Measurements from ENCODE around the gene GPBAR1. TPM values are rescaled to one million over a fixed set of nuclear protein-coding genes. Genes with fewer than 3 reads are reported as not detected.

The GPBAR1 gene
- total RNA-seq, 1 donor from 2014 or later = 1.0 TPM

DNA sequence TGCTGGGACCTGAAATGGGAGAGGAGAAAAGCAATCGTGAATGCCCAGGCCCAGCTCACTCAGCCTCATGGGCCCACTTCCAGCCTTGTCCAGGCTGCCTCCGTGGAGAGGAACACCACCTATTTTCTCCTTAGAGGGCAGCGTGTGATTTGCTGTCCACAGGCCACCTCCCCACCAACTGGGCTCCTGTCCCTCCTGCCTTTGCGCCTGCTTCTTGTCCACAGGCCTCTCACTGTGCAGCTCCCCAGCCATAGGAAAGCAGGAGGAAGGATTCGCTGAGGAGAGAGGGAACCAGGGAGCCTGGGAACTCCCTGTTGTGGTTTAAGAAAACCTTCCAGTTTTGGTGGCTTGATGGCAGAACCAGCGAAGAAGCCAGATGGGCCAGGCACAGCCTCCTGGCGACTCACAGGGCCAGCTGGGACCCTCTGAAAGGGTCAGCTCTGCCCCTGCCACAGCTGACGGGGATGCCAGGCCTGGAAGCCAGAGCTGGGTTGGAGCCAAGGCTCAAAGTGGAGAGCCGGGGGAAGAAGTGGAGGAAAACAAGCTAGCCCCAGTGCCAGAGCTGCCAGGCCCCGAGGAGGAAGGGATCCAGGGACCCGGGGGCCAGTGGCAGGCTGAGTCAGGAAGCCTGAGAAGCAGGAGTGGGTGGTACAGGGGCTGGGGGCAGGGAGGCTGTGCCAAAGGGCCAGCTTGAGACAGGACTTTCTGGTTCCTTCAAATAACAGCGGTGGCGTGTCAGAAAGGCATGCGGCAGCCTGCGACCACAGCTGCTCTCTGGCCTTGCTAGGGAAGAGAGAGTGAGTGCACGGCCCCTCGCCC is 21.6 kb downstream of the GPBAR1 start:
- peak overlapping the region; percentile 100 for H3K27ac ChIP-seq (ENCODE audit: low read depth, low read length)
- peak overlapping the region in 2 of 3 donors; percentile 29 to 32 for H3K4me3 ChIP-seq (ENCODE audit: low read length in 3 of 3)
- peaks cover 34 to 45% (median 40%) of the 10 kb centered on the region in 3 donors for H3K36me3 ChIP-seq (ENCODE audit: control insufficient read depth in 3 of 3, insufficient read depth in 3 of 3, low read length in 3 of 3)
- no peaks in the 10 kb centered on the region for H3K9me3 ChIP-seq (ENCODE audit: control insufficient read depth in 3 of 3, low read length in 3 of 3)
- peaks cover 61 to 88% (median 64%) of the 10 kb centered on the region in 3 donors for H3K4me1 ChIP-seq (ENCODE audit: control insufficient read depth in 3 of 3, insufficient read depth in 3 of 3, low read length in 3 of 3)
- no peaks in the 10 kb centered on the region for H3K27me3 ChIP-seq (ENCODE audit: control insufficient read depth in 3 of 3, insufficient read depth in 3 of 3, low read length in 3 of 3)
- peak overlapping the region; percentile 86 to 98 (median 97) for H3K9ac ChIP-seq (ENCODE audit: low read depth in 1 of 3, low read length in 3 of 3)

DNA sequence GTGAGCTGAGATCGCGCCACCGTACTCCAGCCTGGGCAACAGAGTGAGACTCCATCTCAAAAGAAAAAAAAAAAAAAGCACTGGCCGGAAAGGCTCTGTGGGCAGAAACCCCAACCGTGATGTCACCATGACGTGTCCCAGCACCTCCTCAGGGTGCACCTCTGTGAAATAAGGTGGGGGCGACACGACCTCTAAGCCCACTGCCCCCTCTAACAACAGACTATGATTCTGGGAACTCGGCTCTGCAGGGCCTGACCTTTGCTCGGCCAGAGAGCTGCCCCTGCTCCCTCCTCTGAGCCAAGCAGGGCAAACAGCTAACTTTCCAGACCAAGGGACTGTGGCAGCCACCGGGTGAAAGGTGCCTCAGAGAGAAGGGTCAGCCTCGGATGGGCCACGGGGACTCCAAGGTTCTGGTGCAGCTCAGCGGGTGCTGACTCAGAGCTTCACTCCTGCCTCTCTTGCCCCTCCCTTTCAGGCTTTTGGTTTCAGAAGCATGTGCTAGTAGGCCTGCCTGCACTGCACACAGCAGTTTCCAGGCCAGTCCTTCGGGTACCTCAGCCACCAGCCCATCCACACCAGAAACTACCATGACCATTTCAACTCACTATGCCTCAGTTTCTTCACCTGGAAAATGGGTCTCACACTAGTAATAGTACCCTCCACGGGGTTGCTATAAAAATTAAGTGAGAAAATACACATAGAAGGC is 23.4 kb downstream of the GPBAR1 start:
- peaks cover 16 to 27% (median 21%) of the 10 kb centered on the region in 3 donors for H3K36me3 ChIP-seq (ENCODE audit: control insufficient read depth in 3 of 3, insufficient read depth in 3 of 3, low read length in 3 of 3)
- peak overlapping the region; percentile 100 for H3K27ac ChIP-seq (ENCODE audit: low read depth, low read length)
- peak overlapping the region; percentile 43 to 87 (median 52) for H3K4me3 ChIP-seq (ENCODE audit: low read length in 3 of 3)
- H3K4me1 ChIP-seq (ENCODE audit: control insufficient read depth in 3 of 3, insufficient read depth in 3 of 3, low read length in 3 of 3) = peaks cover 73 to 86% (median 74%) of the 10 kb centered on the region in 3 donors
- no peaks in the 10 kb centered on the region for H3K27me3 ChIP-seq (ENCODE audit: control insufficient read depth in 3 of 3, insufficient read depth in 3 of 3, low read length in 3 of 3)
- peak overlapping the region; percentile 76 to 98 (median 97) for H3K9ac ChIP-seq (ENCODE audit: low read depth in 1 of 3, low read length in 3 of 3)
- H3K9me3 ChIP-seq (ENCODE audit: control insufficient read depth in 3 of 3, low read length in 3 of 3) = no peaks in the 10 kb centered on the region

DNA sequence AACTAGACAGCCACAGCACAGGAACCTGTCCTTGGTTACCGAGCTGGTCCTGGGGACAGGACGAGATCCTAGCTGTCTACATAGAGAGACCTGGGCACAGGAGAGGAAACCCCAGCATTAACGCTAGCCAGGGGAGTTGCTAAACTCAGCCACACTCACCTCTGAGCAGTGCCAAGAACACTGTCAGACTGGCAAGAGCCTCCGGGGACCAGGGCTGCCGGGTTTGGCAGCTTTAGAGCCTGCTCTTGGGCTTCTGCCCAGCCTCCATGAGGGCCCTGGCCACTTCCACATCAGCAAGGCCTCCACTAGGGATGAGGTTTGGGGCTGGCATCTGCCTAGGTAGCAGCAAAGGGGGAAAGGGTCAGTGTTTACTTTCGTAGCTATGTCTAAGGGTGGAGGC is 24.8 kb downstream of the GPBAR1 start:
- peaks cover 83 to 91% (median 87%) of the 10 kb centered on the region in 3 donors for H3K4me1 ChIP-seq (ENCODE audit: control insufficient read depth in 3 of 3, insufficient read depth in 3 of 3, low read length in 3 of 3)
- peak overlapping the region; percentile 75 to 87 (median 85) for H3K4me3 ChIP-seq (ENCODE audit: low read length in 3 of 3)
- H3K27ac ChIP-seq (ENCODE audit: low read depth, low read length) = peak overlapping the region; percentile 100
- no peaks in the 10 kb centered on the region for H3K27me3 ChIP-seq (ENCODE audit: control insufficient read depth in 3 of 3, insufficient read depth in 3 of 3, low read length in 3 of 3)
- H3K9me3 ChIP-seq (ENCODE audit: control insufficient read depth in 3 of 3, low read length in 3 of 3) = no peaks in the 10 kb centered on the region
- peaks cover 3 to 13% (median 7%) of the 10 kb centered on the region in 3 donors for H3K36me3 ChIP-seq (ENCODE audit: control insufficient read depth in 3 of 3, insufficient read depth in 3 of 3, low read length in 3 of 3)
- H3K9ac ChIP-seq (ENCODE audit: low read depth in 1 of 3, low read length in 3 of 3) = peak overlapping the region; percentile 95 to 98 (median 97)

DNA sequence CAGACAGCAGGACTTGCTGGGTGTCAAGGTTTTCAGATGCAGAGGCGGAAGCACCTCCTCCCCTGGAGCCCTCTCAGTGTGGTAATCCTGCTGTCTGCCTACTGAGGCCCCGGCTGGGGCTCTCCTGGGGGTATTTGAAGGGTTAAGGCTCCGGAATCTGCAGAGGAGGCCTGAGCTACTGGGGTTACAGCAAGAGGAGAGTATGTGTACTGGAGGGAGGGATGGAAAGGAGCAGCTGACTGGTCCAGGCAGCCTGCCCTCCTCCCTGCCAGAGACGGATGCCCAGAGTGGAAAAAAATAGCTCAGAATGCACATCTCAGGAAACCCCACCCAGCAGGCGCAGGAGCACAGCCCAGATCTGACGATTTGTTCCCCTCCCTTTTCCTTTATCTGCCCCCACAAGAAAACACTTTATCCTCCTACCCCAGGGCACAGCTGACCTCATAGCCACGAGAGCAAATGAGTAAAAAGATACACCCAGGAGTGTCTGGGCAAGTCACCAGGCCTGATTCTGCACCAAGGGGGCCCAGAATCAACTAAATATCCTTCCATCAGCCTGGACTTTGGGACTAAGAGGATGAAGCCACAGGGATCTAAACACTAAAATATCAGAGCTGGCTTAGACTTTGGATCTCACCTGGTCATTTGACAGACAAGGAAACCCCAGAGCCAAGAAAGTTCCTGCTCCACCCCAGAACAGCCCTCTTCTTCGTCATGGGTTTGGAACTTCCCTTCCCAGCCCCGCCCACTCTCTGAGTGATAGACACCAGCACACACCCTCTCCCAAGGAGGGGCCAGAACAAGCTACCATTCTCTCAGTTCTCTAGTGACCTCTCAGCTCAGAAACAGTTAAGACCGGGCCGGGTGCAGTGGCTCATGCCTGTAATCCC is 26.0 kb downstream of the GPBAR1 start:
- no peaks in the 10 kb centered on the region for H3K27me3 ChIP-seq (ENCODE audit: control insufficient read depth in 3 of 3, insufficient read depth in 3 of 3, low read length in 3 of 3)
- no peaks in the 10 kb centered on the region for H3K9me3 ChIP-seq (ENCODE audit: control insufficient read depth in 3 of 3, low read length in 3 of 3)
- H3K4me1 ChIP-seq (ENCODE audit: control insufficient read depth in 3 of 3, insufficient read depth in 3 of 3, low read length in 3 of 3) = peaks cover 87 to 94% (median 92%) of the 10 kb centered on the region in 3 donors
- peak overlapping the region; percentile 100 for H3K27ac ChIP-seq (ENCODE audit: low read depth, low read length)
- peak overlapping the region; percentile 75 to 87 (median 85) for H3K4me3 ChIP-seq (ENCODE audit: low read length in 3 of 3)
- H3K36me3 ChIP-seq (ENCODE audit: control insufficient read depth in 3 of 3, insufficient read depth in 3 of 3, low read length in 3 of 3) = peaks cover 0 to 3% (median 2%) of the 10 kb centered on the region in 3 donors
- peak overlapping the region; percentile 95 to 98 (median 97) for H3K9ac ChIP-seq (ENCODE audit: low read depth in 1 of 3, low read length in 3 of 3)

DNA sequence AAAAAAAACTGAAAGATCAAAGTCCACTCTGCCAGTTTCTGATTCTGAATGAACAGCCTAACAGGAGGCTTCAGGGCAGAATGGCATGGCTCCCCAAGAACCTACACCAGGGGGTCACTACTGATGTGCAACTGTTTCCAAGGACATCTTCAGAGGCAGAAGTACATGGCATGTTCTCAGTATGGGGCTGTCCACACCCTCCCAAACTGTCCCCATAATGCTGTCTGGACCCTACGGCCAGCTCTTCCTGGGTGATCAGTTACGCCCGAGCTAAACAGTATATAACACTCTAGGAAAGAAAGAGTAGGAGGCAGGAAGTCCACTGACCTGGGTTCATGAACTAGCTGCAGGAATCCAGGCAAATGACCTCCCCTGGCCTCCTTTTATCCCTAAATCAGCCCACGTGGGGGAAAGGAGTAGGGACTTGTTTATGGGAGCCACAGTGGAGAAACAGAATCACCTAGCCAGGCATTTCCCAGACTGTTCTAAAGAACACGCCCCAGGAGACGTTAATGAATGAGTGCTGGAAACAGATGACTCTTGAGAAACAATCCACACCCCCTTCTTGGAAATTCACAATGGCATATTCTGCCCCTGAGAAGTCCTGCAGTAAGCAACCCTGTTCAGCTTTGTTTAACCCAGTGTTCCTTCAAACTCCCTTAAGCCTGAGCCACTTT is 29.0 kb downstream of the GPBAR1 start:
- peak overlapping the region; percentile 94 to 97 (median 95) for H3K9ac ChIP-seq (ENCODE audit: low read depth in 1 of 3, low read length in 3 of 3)
- H3K27me3 ChIP-seq (ENCODE audit: control insufficient read depth in 3 of 3, insufficient read depth in 3 of 3, low read length in 3 of 3) = no peaks in the 10 kb centered on the region
- peak overlapping the region; percentile 89 to 97 (median 93) for H3K4me3 ChIP-seq (ENCODE audit: low read length in 3 of 3)
- H3K36me3 ChIP-seq (ENCODE audit: control insufficient read depth in 3 of 3, insufficient read depth in 3 of 3, low read length in 3 of 3) = no peaks in the 10 kb centered on the region
- peaks cover 60 to 74% (median 69%) of the 10 kb centered on the region in 3 donors for H3K4me1 ChIP-seq (ENCODE audit: control insufficient read depth in 3 of 3, insufficient read depth in 3 of 3, low read length in 3 of 3)
- H3K9me3 ChIP-seq (ENCODE audit: control insufficient read depth in 3 of 3, low read length in 3 of 3) = no peaks in the 10 kb centered on the region
- peak overlapping the region; percentile 100 for H3K27ac ChIP-seq (ENCODE audit: low read depth, low read length)

DNA sequence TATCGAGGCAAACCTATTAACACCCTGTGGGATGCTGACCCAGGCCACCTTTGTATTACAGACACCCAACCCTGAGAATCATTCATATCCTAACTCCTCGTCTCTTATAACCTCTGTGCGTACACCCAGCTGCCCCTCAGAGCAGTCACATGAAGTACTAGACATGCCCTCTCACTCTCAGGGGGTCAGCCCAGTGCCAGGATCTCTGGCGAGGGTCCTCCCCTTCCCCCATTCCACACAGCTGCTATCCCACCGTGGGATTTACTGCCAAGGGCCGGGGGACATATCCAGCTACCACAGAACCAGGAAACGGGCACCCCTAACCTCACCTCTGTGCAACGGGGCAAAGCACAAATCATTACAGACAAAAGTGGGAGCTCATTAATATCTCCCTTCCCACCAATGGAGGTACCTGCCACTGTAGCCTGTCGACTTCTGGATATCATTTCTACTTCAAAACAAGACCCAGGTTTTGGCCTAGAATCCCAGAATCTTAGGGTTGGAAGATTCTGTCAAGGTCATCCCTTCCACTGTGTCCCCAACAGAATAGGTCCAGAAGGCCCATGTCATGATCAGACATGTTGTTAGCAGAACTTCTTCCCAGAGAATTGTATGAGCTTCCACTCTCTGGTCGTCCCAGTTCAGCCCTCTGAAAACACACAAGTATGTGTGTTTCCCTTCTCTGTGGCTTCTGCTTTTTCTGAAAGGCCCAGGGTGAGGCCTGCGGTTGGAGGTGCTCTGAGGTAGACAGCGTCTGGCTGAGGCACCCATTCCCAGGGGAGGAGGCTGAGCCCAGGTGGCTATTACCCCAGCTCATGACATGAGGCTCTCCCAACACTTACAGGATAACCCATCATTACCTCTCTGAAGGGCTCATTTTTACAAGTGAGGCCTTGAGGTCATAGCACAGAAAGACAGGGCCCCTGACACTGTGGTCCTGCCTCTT is 29.8 kb downstream of the GPBAR1 start:
- H3K27me3 ChIP-seq (ENCODE audit: control insufficient read depth in 3 of 3, insufficient read depth in 3 of 3, low read length in 3 of 3) = no peaks in the 10 kb centered on the region
- peak overlapping the region; percentile 94 to 97 (median 95) for H3K9ac ChIP-seq (ENCODE audit: low read depth in 1 of 3, low read length in 3 of 3)
- H3K4me3 ChIP-seq (ENCODE audit: low read length in 3 of 3) = peak overlapping the region; percentile 89 to 97 (median 93)
- peaks cover 52 to 66% (median 61%) of the 10 kb centered on the region in 3 donors for H3K4me1 ChIP-seq (ENCODE audit: control insufficient read depth in 3 of 3, insufficient read depth in 3 of 3, low read length in 3 of 3)
- H3K36me3 ChIP-seq (ENCODE audit: control insufficient read depth in 3 of 3, insufficient read depth in 3 of 3, low read length in 3 of 3) = no peaks in the 10 kb centered on the region
- H3K27ac ChIP-seq (ENCODE audit: low read depth, low read length) = peak overlapping the region; percentile 100
- H3K9me3 ChIP-seq (ENCODE audit: control insufficient read depth in 3 of 3, low read length in 3 of 3) = no peaks in the 10 kb centered on the region

DNA sequence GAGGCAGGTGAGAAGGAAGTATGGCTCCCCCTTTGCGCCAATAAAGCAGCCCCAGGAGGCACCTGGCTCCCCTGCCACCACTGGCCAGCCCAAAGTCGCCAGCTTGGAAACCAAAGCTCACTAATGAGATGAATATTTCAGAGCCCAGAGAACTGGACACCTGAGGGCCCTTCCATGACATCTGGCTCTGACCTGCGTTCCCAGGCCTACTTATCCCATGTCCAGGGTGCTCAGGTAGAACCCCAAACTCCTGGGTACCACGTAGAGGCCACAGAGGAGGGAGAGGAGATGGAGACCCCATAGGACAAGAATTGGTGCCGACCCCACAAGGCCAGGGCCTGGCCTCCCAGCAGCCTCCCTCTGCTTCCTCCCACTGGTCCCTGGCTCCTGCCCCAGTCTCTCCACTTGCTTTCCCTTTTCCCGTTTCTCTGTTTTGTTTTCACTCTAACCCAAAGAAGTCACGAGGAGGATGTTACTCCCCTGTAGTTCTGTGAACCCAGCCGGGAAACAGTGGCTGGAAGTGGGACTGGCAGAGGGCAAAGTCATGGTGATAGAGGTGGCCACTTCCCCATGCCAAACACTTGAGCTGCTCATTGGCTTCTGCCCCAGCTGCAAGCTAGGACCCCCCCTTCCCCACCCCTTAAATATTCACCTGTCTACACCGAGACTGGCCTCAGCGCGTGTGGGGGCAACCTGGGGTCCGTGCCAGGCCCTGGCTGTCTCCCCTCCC is 30.7 kb downstream of the GPBAR1 start:
- Histone ChIP-seq H3K27me3 (ENCODE audit: control insufficient read depth in 3 of 3, insufficient read depth in 3 of 3, low read length in 3 of 3) (no peaks in the 10 kb centered on the region), H3K9me3 (ENCODE audit: control insufficient read depth in 3 of 3, low read length in 3 of 3) (no peaks in the 10 kb centered on the region), H3K4me1 (ENCODE audit: control insufficient read depth in 3 of 3, insufficient read depth in 3 of 3, low read length in 3 of 3) (peaks cover 43 to 57% (median 52%) of the 10 kb centered on the region in 3 donors), H3K9ac (ENCODE audit: low read depth in 1 of 3, low read length in 3 of 3) (peak overlapping the region; percentile 94 to 97 (median 95)), H3K27ac (ENCODE audit: low read depth, low read length) (peak overlapping the region; percentile 100), H3K36me3 (ENCODE audit: control insufficient read depth in 3 of 3, insufficient read depth in 3 of 3, low read length in 3 of 3) (no peaks in the 10 kb centered on the region), H3K4me3 (ENCODE audit: low read length in 3 of 3) (peak overlapping the region; percentile 89 to 97 (median 93))

All from skeletal muscle tissue (tissue), 4 donors.